IMR-90 (cell line): ENCODE data around the gene TEX36. TPM values are rescaled to one million over a fixed set of nuclear protein-coding genes. Genes with fewer than 3 reads are reported as not detected.

ENCODE experiments used
- ATAC-seq: fragments of 200-7000 bp; cut with Tn5 transposase; 2 replicates; pipeline ENCODE4 v1.9.1; 2020; ENCODE audit warnings: low read depth, mild to moderate bottlenecking, moderate library complexity
- BruUV-seq: library from RNA; stranded (reverse); fragments of 400-500 nt; replicated peaks from 2 replicates; lab custom pipeline; 2021; lab: Mats Ljungman, UMichigan
- CTCF ChIA-PET: fragments of 300-600 bp; formaldehyde crosslinking; extraction: SDS; loops from one replicate; lab custom pipeline; 2021; ENCODE audit warnings: antibody characterized with exemption; lab: Yijun Ruan, JAX
- POLR2A ChIA-PET: fragments of 300-600 bp; sonication (Branson Sonifier 250); formaldehyde crosslinking; loops from one replicate; lab custom pipeline; 2022; ENCODE audit warnings: antibody characterized with exemption; ENCODE audit not compliant: unreplicated experiment; lab: Charles Lee
- DNase-seq: peaks from one replicate; pipeline ENCODE4 v3.0.0; 2013
- H2AFZ ChIP-seq: replicated peaks from 2 replicates; pipeline ENCODE3; 2013; ENCODE audit warnings: low read length, mild to moderate bottlenecking; ENCODE audit not compliant: poor library complexity
- H2AK5ac ChIP-seq: 2 replicates; pipeline ENCODE4 v1.6.1; 2013; ENCODE audit warnings: low read depth, low read length, inconsistent platforms
- H2AK9ac ChIP-seq: replicated peaks from 2 replicates; pipeline ENCODE3; 2013; ENCODE audit warnings: mild to moderate bottlenecking, low read depth, low read length, moderate library complexity; ENCODE audit not compliant: poor library complexity
- H2BK120ac ChIP-seq: 2 replicates; pipeline ENCODE4 v1.6.1; 2013; ENCODE audit warnings: low read depth, low read length, inconsistent platforms
- H2BK15ac ChIP-seq: 3 replicates; pipeline ENCODE4 v1.6.1; 2013; ENCODE audit warnings: low read depth, low read length, inconsistent platforms
- H2BK20ac ChIP-seq: 2 replicates; pipeline ENCODE4 v1.6.1; 2013; ENCODE audit warnings: low read depth, mild to moderate bottlenecking, inconsistent platforms, low read length, moderate library complexity
- H2BK5ac ChIP-seq: 2 replicates; pipeline ENCODE4 v1.6.1; 2013; ENCODE audit warnings: mild to moderate bottlenecking, low read depth, low read length, inconsistent platforms; ENCODE audit not compliant: poor library complexity, severe bottlenecking
- H3K14ac ChIP-seq: replicated peaks from 2 replicates; pipeline ENCODE4 v1.6.1; 2013; ENCODE audit warnings: low read depth, low read length, inconsistent platforms
- H3K18ac ChIP-seq: 2 replicates; pipeline ENCODE4 v1.6.1; 2013; ENCODE audit warnings: low read depth, low read length, control low read depth
- H3K23ac ChIP-seq: 2 replicates; pipeline ENCODE4 v1.6.1; 2013; ENCODE audit warnings: low read depth, low read length, inconsistent platforms
- H3K27ac ChIP-seq: 2 replicates; pipeline ENCODE4 v1.5.1; 2013; ENCODE audit warnings: mild to moderate bottlenecking, control low read depth, low read length; ENCODE audit not compliant: insufficient read depth
- H3K27me3 ChIP-seq: 2 replicates; pipeline ENCODE4 v1.6.1; 2013; ENCODE audit warnings: low read length; ENCODE audit not compliant: control insufficient read depth, insufficient read depth
- H3K36me3 ChIP-seq: 2 replicates; pipeline ENCODE4 v1.6.1; 2013; ENCODE audit warnings: low read length, mixed read lengths; ENCODE audit not compliant: control insufficient read depth, insufficient read depth
- H3K4ac ChIP-seq: 2 replicates; pipeline ENCODE4 v1.6.1; 2013; ENCODE audit warnings: low read depth, low read length, inconsistent platforms
- H3K4me1 ChIP-seq: 2 replicates; pipeline ENCODE4 v1.6.1; 2013; ENCODE audit warnings: low read length, mixed read lengths; ENCODE audit not compliant: control insufficient read depth, insufficient read depth
- H3K4me2 ChIP-seq: 2 replicates; pipeline ENCODE4 v1.6.1; 2013; ENCODE audit warnings: low read depth, mild to moderate bottlenecking, control low read depth, low read length, moderate library complexity
- H3K4me3 ChIP-seq: 2 replicates; pipeline ENCODE4 v1.5.1; 2013; ENCODE audit warnings: low read depth, mild to moderate bottlenecking, control low read depth, low read length, moderate library complexity; ENCODE audit not compliant: insufficient read depth
- H3K56ac ChIP-seq: 2 replicates; pipeline ENCODE4 v1.6.1; 2013; ENCODE audit warnings: low read length, inconsistent platforms; ENCODE audit not compliant: insufficient read depth; ENCODE audit errors: extremely low read depth
- H3K79me1 ChIP-seq, 2 experiments: 2 replicates each; pipeline ENCODE4 v1.6.1; 2013; ENCODE audit warnings: low read length in 2 of 2, inconsistent platforms in 1 of 2, low read depth in 1 of 2
- H3K9ac ChIP-seq: 2 replicates; pipeline ENCODE4 v1.6.1; 2013; ENCODE audit warnings: low read depth, low read length, control low read depth
- H3K9me1 ChIP-seq: 2 replicates; pipeline ENCODE4 v1.6.1; 2013; ENCODE audit warnings: low read length, inconsistent platforms; ENCODE audit not compliant: insufficient read depth
- H3K9me3 ChIP-seq: 2 replicates; pipeline ENCODE4 v1.6.1; 2013; ENCODE audit warnings: low read length; ENCODE audit not compliant: control insufficient read depth, insufficient read depth
- H4K20me1 ChIP-seq: 2 replicates; pipeline ENCODE4 v1.6.1; 2013; ENCODE audit warnings: low read length, inconsistent platforms; ENCODE audit not compliant: insufficient read depth
- H4K5ac ChIP-seq: 2 replicates; pipeline ENCODE4 v1.6.1; 2013; ENCODE audit warnings: mild to moderate bottlenecking, low read depth, low read length, control low read depth
- H4K8ac ChIP-seq, 2 experiments: 2 replicates each; pipeline ENCODE4 v1.6.1; 2013; ENCODE audit warnings: low read depth in 2 of 2, low read length in 2 of 2, control low read depth in 1 of 2, inconsistent platforms in 1 of 2
- H4K91ac ChIP-seq: 2 replicates; pipeline ENCODE4 v1.6.1; 2013; ENCODE audit warnings: low read depth, low read length, inconsistent platforms; ENCODE audit not compliant: insufficient read depth
- BHLHE40 ChIP-seq: fragments of 150-350 bp; IDR thresholded peaks from 2 replicates; pipeline ENCODE4 v1.6.1; 2016; ENCODE audit warnings: mild to moderate bottlenecking, low read depth, low read length
- CEBPB ChIP-seq: IDR thresholded peaks from 2 replicates; pipeline ENCODE4 v1.6.1; 2012; ENCODE audit warnings: low read depth, low read length, improper control_type of control experiment
- CHD1 ChIP-seq: IDR thresholded peaks from 2 replicates; pipeline ENCODE4 v1.6.1; 2012; ENCODE audit warnings: low read depth, low read length, improper control_type of control experiment
- CTCF ChIP-seq: conservative IDR thresholded peaks from 2 replicates; pipeline ENCODE4 v1.5.1; 2012; ENCODE audit warnings: mild to moderate bottlenecking, low read depth, low read length, improper control_type of control experiment
- ELK1 ChIP-seq: fragments of 150-350 bp; IDR thresholded peaks from 2 replicates; pipeline ENCODE4 v1.6.1; 2016; ENCODE audit warnings: low read depth, mild to moderate bottlenecking, low read length, moderate library complexity, borderline replicate concordance
- FOS ChIP-seq: fragments of 150-350 bp; IDR thresholded peaks from 2 replicates; pipeline ENCODE4 v1.6.1; 2016; ENCODE audit warnings: low read depth, low read length
- MAFK ChIP-seq: IDR thresholded peaks from 2 replicates; pipeline ENCODE4 v1.6.1; 2012; ENCODE audit warnings: low read depth, low read length, improper control_type of control experiment
- MAZ ChIP-seq: IDR thresholded peaks from 2 replicates; pipeline ENCODE4 v1.6.1; 2012; ENCODE audit warnings: low read depth, mild to moderate bottlenecking, low read length, improper control_type of control experiment, moderate library complexity, borderline replicate concordance
- MXI1 ChIP-seq: IDR thresholded peaks from 2 replicates; pipeline ENCODE4 v1.6.1; 2012; ENCODE audit warnings: low read depth, mild to moderate bottlenecking, low read length, moderate library complexity, borderline replicate concordance
- NFE2L2 ChIP-seq: fragments of 150-350 bp; IDR thresholded peaks from 2 replicates; pipeline ENCODE4 v1.6.1; 2016; ENCODE audit warnings: low read depth, mild to moderate bottlenecking, low read length
- POLR2A ChIP-seq: IDR thresholded peaks from 2 replicates; pipeline ENCODE4 v1.6.1; 2012; ENCODE audit warnings: mild to moderate bottlenecking, low read depth, low read length
- RAD21 ChIP-seq: IDR thresholded peaks from 2 replicates; pipeline ENCODE4 v1.6.1; 2012; ENCODE audit warnings: low read length, improper control_type of control experiment
- RFX5 ChIP-seq: IDR thresholded peaks from 2 replicates; pipeline ENCODE4 v1.8.0; 2012; ENCODE audit warnings: low read depth, mild to moderate bottlenecking, low read length, moderate library complexity
- SMC3 ChIP-seq: fragments of 150-350 bp; IDR thresholded peaks from 2 replicates; pipeline ENCODE4 v1.6.1; 2016; ENCODE audit warnings: low read depth, mild to moderate bottlenecking, antibody characterized with exemption, low read length, moderate library complexity
- USF2 ChIP-seq: fragments of 150-350 bp; IDR thresholded peaks from 2 replicates; pipeline ENCODE4 v1.6.1; 2017; ENCODE audit warnings: mild to moderate bottlenecking, antibody characterized with exemption, low read length, low read depth
- WGBS, 2 experiments: methylation state at CpG; one replicate each; pipeline versions ENCODE4 v1.1.5 to v1.1.7; 2013; ENCODE audit warnings: missing lambda C conversion rate in 2 of 2; ENCODE audit not compliant: insufficient read length in 1 of 2; ENCODE audit errors: extremely low coverage in 2 of 2; 5-methylcytosine and 5-hydroxymethylcytosine counted together
- dilution Hi-C: fragments of 300-500 bp; cut with HindIII; formaldehyde crosslinking; loops from one replicate; pipeline ENCODE4 v1.14.3; 2018; ENCODE audit warnings: low sequenced_read_pairs; ENCODE audit not compliant: unreplicated experiment
- in situ Hi-C: fragments of 300-500 bp; cut with MboI; formaldehyde crosslinking; loops from 3 replicates; pipeline ENCODE4 v1.14.3; 2019; ENCODE audit warnings: low sequenced_read_pairs, inconsistent platforms, mixed read lengths
- intact Hi-C: fragments of 100-400 bp; cut with micrococcal nuclease; formaldehyde crosslinking; loops from 2 replicates; pipeline ENCODE4 v1.10.0; 2022
- polyA plus RNA-seq, 3 experiments: library from polyadenylated mRNA; depleted of rRNA; stranded (reverse); fragments of >200 nt; gene quantifications; 2 replicates each; pipeline ENCODE4 v1.2.3, GENCODE V29; 2012; ENCODE audit warnings: low replicate concordance in 1 of 3
- total RNA-seq: library from RNA; depleted of rRNA; stranded (reverse); fragments of >200 nt; gene quantifications from 2 replicates; pipeline ENCODE4 v1.2.3, GENCODE V29; 2012

Gene TEX36
- total and polyA plus RNA-seq, 2 of the 4 experiments (the other 2 are of a cell fraction), result not detected

- no peak overlapping the region for H3K18ac ChIP-seq
- BruUV-seq, result no TSS peak
- H3K23ac ChIP-seq, result no peak overlapping the region
- H3K36me3 ChIP-seq, result no peaks in the 10 kb centered on the region
- H3K9me3 ChIP-seq, result no peaks in the 10 kb centered on the region
- POLR2A ChIA-PET, result no interaction called here
- H3K4me1 ChIP-seq, result no peaks in the 10 kb centered on the region
- no peak overlapping the region for H4K91ac ChIP-seq
- ATAC-seq (no peak), DNase-seq (no peak)
- H2BK20ac ChIP-seq, result no peak overlapping the region
- H2BK120ac ChIP-seq, result no peak overlapping the region
- H3K9me1 ChIP-seq, result no peaks in the 10 kb centered on the region
- CTCF ChIA-PET, result interaction anchor here (0.6 kb wide), 1 partner anchor 16 kb away, joined by 3 read pairs; no protein-coding TSS in a partner anchor
- H3K79me1 ChIP-seq, result no peaks in the 10 kb centered on the region
- WGBS, 2 experiments, result no CpG with 5 or more reads among the region's 11 CpGs
- intact Hi-C loops, result loop anchor here (5.0 to 10.0 kb wide), 2 partner anchors 471 to 584 kb away; no protein-coding TSS in a partner anchor
- no peak overlapping the region for H3K4me3 ChIP-seq
- H4K20me1 ChIP-seq, result no peaks in the 10 kb centered on the region
- H3K27ac ChIP-seq, result no peak overlapping the region
- no peak overlapping the region for H3K4ac ChIP-seq
- H3K4me2 ChIP-seq, result no peak overlapping the region
- no peak overlapping the region for H4K5ac ChIP-seq
- peaks cover 4% of the 10 kb centered on the region for H3K27me3 ChIP-seq
- no peak overlapping the region for H4K8ac ChIP-seq
- no peak overlapping the region for H2BK5ac ChIP-seq
- in situ Hi-C loops, result no loop called here
- H3K56ac ChIP-seq, result no peak overlapping the region
- H3K14ac ChIP-seq, result no peak overlapping the region
- H2AK9ac ChIP-seq, result no peak overlapping the region
- no peak overlapping the region for H2BK15ac ChIP-seq
- no peak overlapping the region for H3K9ac ChIP-seq
- H2AK5ac ChIP-seq, result no peak overlapping the region
- dilution Hi-C loops, result no loop called here
- H2AFZ ChIP-seq, result no peak overlapping the region
- TF ChIP-seq NFE2L2, result no peak
- TF ChIP-seq CEBPB, result no peak
- TF ChIP-seq SMC3, result no peak
- TF ChIP-seq BHLHE40, result no peak
- no peak for TF ChIP-seq MXI1
- no peak for TF ChIP-seq CTCF
- no peak for TF ChIP-seq MAZ
- TF ChIP-seq USF2, result no peak
- TF ChIP-seq MAFK, result no peak
- no peak for TF ChIP-seq ELK1
- no peak for TF ChIP-seq RFX5
- no peak for TF ChIP-seq CHD1
- no peak for TF ChIP-seq FOS
- TF ChIP-seq POLR2A, result no peak
- TF ChIP-seq RAD21, result no peak
These were observed 54.6 kb downstream of the TEX36 start for GRCh38 chr10:125628104-125629049.
